ENCODE measurements around the gene AGTR1. TPM values are rescaled to one million over a fixed set of nuclear protein-coding genes. Genes with fewer than 3 reads are reported as not detected.

Gene AGTR1
- total RNA-seq, 1 donor from 2014 or later: not detected

DNA sequence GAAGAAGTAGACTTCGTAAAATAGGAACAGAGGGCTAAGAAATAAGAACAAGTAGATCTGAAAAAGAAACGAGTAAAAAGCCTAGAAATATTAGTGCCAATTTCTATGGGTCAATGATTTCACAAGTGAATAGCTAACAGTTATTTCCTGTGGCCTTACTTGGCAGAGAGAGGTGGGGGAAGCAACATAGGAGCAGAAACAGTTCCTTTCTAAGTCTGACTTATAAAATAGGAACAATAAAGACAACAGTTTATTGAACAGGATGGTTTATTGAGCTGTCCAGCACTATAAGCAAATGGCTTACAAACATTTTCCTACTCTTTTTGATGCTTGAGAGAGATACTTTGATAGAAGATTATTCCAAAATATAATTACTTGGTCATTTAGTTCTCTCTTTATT, 37.9 kb downstream of the AGTR1 start:
- Histone ChIP-seq H3K4me2 (no peak overlapping the region), H3K4me1 (no peaks in the 10 kb centered on the region), H4K20me1 (ENCODE audit: low read depth) (no peaks in the 10 kb centered on the region), H3F3A (ENCODE audit: low read depth) (no peaks in the 10 kb centered on the region), H3K4me3 (no peak overlapping the region), H3K79me2 (ENCODE audit: low read depth) (no peaks in the 10 kb centered on the region), H3K9me3 (ENCODE audit: low read depth) (no peaks in the 10 kb centered on the region), H3K9ac (no peak overlapping the region), H3K36me3 (no peaks in the 10 kb centered on the region), H3K27ac (no peak overlapping the region), H2AFZ (replicated peaks) (no peak overlapping the region), H3K27me3 (no peaks in the 10 kb centered on the region)
- H3K27ac Mint-ChIP-seq: no peak overlapping the region
- no peak overlapping the region for H3K4me3 Mint-ChIP-seq
- H3K4me1 Mint-ChIP-seq: peaks cover 5% of the 10 kb centered on the region
- H3K27me3 Mint-ChIP-seq (ENCODE audit: insufficient read depth, low read depth): peaks cover 2% of the 10 kb centered on the region
- TF ChIP-seq EZH2 (IDR thresholded peaks at IDR 0.05) (no peak), CTCF (IDR thresholded peaks at IDR 0.05) (no peak), EZH2phosphoT487 (IDR thresholded peaks at IDR 0.05) (no peak)
- DNase-seq (ENCODE audit: low spot score): no peak
- no peaks in the 10 kb centered on the region for H3K36me3 Mint-ChIP-seq
- H3K9me3 Mint-ChIP-seq: no peaks in the 10 kb centered on the region

DNA sequence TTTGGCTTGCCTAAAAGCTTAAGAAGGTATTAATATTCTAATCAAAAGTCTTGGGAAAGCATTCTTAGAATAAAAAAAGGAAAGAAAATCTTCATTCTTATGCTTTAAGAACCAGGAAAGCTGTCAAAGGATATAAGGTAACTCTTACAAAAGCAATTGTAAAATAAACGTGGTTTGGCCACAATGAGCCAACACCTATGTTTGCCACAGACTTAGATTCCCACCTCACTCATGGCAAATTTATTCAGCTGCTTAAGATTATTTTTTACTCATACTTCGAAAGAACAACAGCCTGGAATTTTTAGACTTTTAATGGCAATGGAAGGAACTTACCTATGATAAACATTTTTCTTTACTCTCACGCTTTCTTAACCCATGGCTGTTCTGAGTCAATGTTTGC, 38.4 kb downstream of the AGTR1 start:
- Mint-ChIP-seq H3K27me3 (ENCODE audit: insufficient read depth, low read depth) (peaks cover 2% of the 10 kb centered on the region), H3K4me3 (no peak overlapping the region), H3K4me1 (peaks cover 5% of the 10 kb centered on the region), H3K36me3 (no peaks in the 10 kb centered on the region), H3K9me3 (no peaks in the 10 kb centered on the region), H3K27ac (no peak overlapping the region)
- Histone ChIP-seq H3K9me3 (ENCODE audit: low read depth) (no peaks in the 10 kb centered on the region), H3K36me3 (no peaks in the 10 kb centered on the region), H3K79me2 (ENCODE audit: low read depth) (no peaks in the 10 kb centered on the region), H3K27me3 (no peaks in the 10 kb centered on the region), H4K20me1 (ENCODE audit: low read depth) (no peaks in the 10 kb centered on the region), H3K4me2 (no peak overlapping the region), H3F3A (ENCODE audit: low read depth) (no peaks in the 10 kb centered on the region), H3K27ac (no peak overlapping the region), H3K4me3 (no peak overlapping the region), H2AFZ (replicated peaks) (no peak overlapping the region), H3K4me1 (no peaks in the 10 kb centered on the region), H3K9ac (no peak overlapping the region)
- no peak for TF ChIP-seq CTCF (IDR thresholded peaks at IDR 0.05)
- TF ChIP-seq EZH2phosphoT487 (IDR thresholded peaks at IDR 0.05): no peak
- no peak for TF ChIP-seq EZH2 (IDR thresholded peaks at IDR 0.05)
- no peak for DNase-seq (ENCODE audit: low spot score)

- Histone ChIP-seq H2AFZ (replicated peaks) (no peak overlapping the region), H3K9ac (no peak overlapping the region), H3K4me2 (no peak overlapping the region), H4K20me1 (ENCODE audit: low read depth) (no peaks in the 10 kb centered on the region), H3K27ac (no peak overlapping the region), H3K4me3 (no peak overlapping the region), H3K9me3 (ENCODE audit: low read depth) (no peaks in the 10 kb centered on the region), H3K36me3 (no peaks in the 10 kb centered on the region), H3K4me1 (peaks cover 3% of the 10 kb centered on the region), H3K27me3 (no peaks in the 10 kb centered on the region), H3K79me2 (ENCODE audit: low read depth) (no peaks in the 10 kb centered on the region), H3F3A (ENCODE audit: low read depth) (no peaks in the 10 kb centered on the region)
- H3K27me3 Mint-ChIP-seq (ENCODE audit: insufficient read depth, low read depth): peaks cover 2% of the 10 kb centered on the region
- H3K27ac Mint-ChIP-seq: no peak overlapping the region
- DNase-seq (ENCODE audit: low spot score): no peak
- H3K9me3 Mint-ChIP-seq: no peaks in the 10 kb centered on the region
- H3K4me1 Mint-ChIP-seq: peaks cover 8% of the 10 kb centered on the region
- TF ChIP-seq EZH2 (IDR thresholded peaks at IDR 0.05): no peak
- TF ChIP-seq CTCF (IDR thresholded peaks at IDR 0.05): no peak
- TF ChIP-seq EZH2phosphoT487 (IDR thresholded peaks at IDR 0.05): no peak
- no peaks in the 10 kb centered on the region for H3K36me3 Mint-ChIP-seq
- no peak overlapping the region for H3K4me3 Mint-ChIP-seq
These were observed 39.4 kb downstream of the AGTR1 start for GRCh38 chr3:148737104-148737530.

Data from neural progenitor cell (in vitro differentiated cells).